K562 (cell line): ENCODE data around the gene BPTF. TPM values are rescaled to one million over a fixed set of nuclear protein-coding genes. Genes with fewer than 3 reads are reported as not detected.

Experiments used
- ATF7 ChIP-seq: fragments of 450-650 bp; IDR thresholded peaks from 2 replicates; pipeline ENCODE4 v1.7.1; 2014; ENCODE audit warnings: mild to moderate bottlenecking, moderate library complexity
- E4F1 ChIP-seq: fragments of 250-450 bp; sonication (Bioruptor Pico); IDR thresholded peaks from 2 replicates; pipeline ENCODE4 v1.5.0; 2021; ENCODE audit warnings: mild to moderate bottlenecking, borderline replicate concordance
- MEF2A ChIP-seq: IDR thresholded peaks from 2 replicates; pipeline ENCODE4 v1.6.1; 2011; ENCODE audit warnings: low read depth, mild to moderate bottlenecking, low read length, moderate library complexity; ENCODE audit not compliant: control insufficient read depth
- PRMT5 ChIP-seq: sonication (generic); formaldehyde crosslinking; IDR thresholded peaks from 2 replicates; pipeline ENCODE4 v1.5.0; 2020; ENCODE audit warnings: missing genetic modification reagents
- RAD51 ChIP-seq: fragments of 450-650 bp; IDR thresholded peaks from 2 replicates; pipeline ENCODE4 v1.7.1; 2016; ENCODE audit warnings: low read depth, mild to moderate bottlenecking, borderline replicate concordance
- RBFOX2 ChIP-seq: fragments of 200-400 bp; formaldehyde crosslinking; IDR thresholded peaks from 2 replicates; pipeline ENCODE4 v1.6.1; 2017; ENCODE audit warnings: low read depth, mild to moderate bottlenecking, low read length, moderate library complexity
- SNAPC5 ChIP-seq: fragments of 250-450 bp; sonication (Bioruptor Pico); IDR thresholded peaks from 2 replicates; pipeline ENCODE4 v1.8.0; 2021; ENCODE audit warnings: moderate library complexity, mild to moderate bottlenecking, inconsistent platforms
- TCF15 ChIP-seq: fragments of 250-450 bp; sonication (Bioruptor Pico); IDR thresholded peaks from 2 replicates; pipeline ENCODE4 v1.8.0; 2022; ENCODE audit warnings: moderate library complexity, mild to moderate bottlenecking, inconsistent platforms
- USF1 ChIP-seq: sonication (generic); formaldehyde crosslinking; IDR thresholded peaks from 2 replicates; pipeline ENCODE4 v1.9.0; 2022; ENCODE audit warnings: mild to moderate bottlenecking, missing genetic modification reagents
- ZNF395 ChIP-seq: fragments of 200-800 bp; sonication (Bioruptor generic); IDR thresholded peaks from 2 replicates; pipeline ENCODE4 v1.6.1; 2017; ENCODE audit warnings: missing genetic modification characterization, missing compliant biosample characterization
- ZNF407 ChIP-seq: fragments of 450-650 bp; IDR thresholded peaks from 2 replicates; pipeline ENCODE4 v1.6.1; 2016; ENCODE audit warnings: low read depth
- polyA plus RNA-seq, 8 experiments: library from polyadenylated mRNA; depleted of rRNA in 4 of 8; stranded (reverse) in 5 of 8; unstranded in 3 of 8; fragments of >200 nt; fragmentation: Nextera tagmentation in 2 of 8; fragmentation: Illumina TruSeq in 1 of 8; extraction: Ambion mirVana in 2 of 8; extraction: Trizol in 1 of 8; gene quantifications; 2 replicates each; pipeline versions ENCODE4 v1.2.1 to v1.2.3, GENCODE V29; 2011 to 2014; ENCODE audit warnings: inconsistent platforms in 1 of 8, missing spikeins in 1 of 8
- total RNA-seq, 7 experiments: library from RNA; depleted of rRNA in 6 of 7; stranded (reverse); fragments of >200 nt in 6 of 7; fragmentation: Illumina TruSeq in 2 of 7; extraction: Trizol in 2 of 7; gene quantifications; 2 replicates each; pipeline versions ENCODE4 v1.2.1 to v1.2.3, GENCODE V29; 2011 to 2021; ENCODE audit warnings: low replicate concordance in 1 of 7

Gene BPTF
- total and polyA plus RNA-seq, 9 of the 15 experiments (the other 6 are each of a cell fraction or from before 2014, with no cell fraction given), result 12.5 to 52.1 (median 26.9) TPM

GRCh38 chr17:68019675-68020408 lies 194.5 kb downstream of the BPTF start (continued):
- TF ChIP-seq ZNF395 (CRISPR knock-in tag) (peak; percentile 83; the same call in 1 of the 2 replicates), PRMT5 (no peak), RBFOX2 (peak; percentile 97), TCF15 (no peak), ZNF407 (peak; percentile 83), ATF7 (peak; percentile 90), USF1 (peak; percentile 44), E4F1 (CRISPR knock-in tag) (no peak), RAD51 (no peak), SNAPC5 (CRISPR knock-in tag) (no peak), MEF2A (peak; percentile 46; the same call in 1 of the 2 replicates)
